Stomach (tissue), 4 donors: ENCODE data around the gene CNDP1.

Experiments
- CTCF ChIP-seq, 7 experiments: fragments of 450-650 bp in 4 of 7; fragments of 200-600 bp in 3 of 7; sonication (generic) in 3 of 7; IDR thresholded peaks; one replicate each; pipeline ENCODE4 v1.5.1; 2016 to 2019; ENCODE audit warnings: antibody characterized with exemption in 7 of 7, control low read depth in 2 of 7, mild to moderate bottlenecking in 1 of 7
- POLR2AphosphoS5 ChIP-seq, 3 donors: sonication (generic); formaldehyde crosslinking; IDR thresholded peaks; one replicate each; pipeline ENCODE4 v1.6.1; 2016; ENCODE audit warnings: antibody characterized with exemption in 3 of 3

GRCh38 chr18:74489676-74490075 is 44.6 kb upstream of the CNDP1 start:
- TF ChIP-seq CTCF (IDR thresholded peaks at IDR 0.05) (no peak), POLR2AphosphoS5 (IDR thresholded peaks at IDR 0.05) (no peak)
